GM21529 (cell line): Measurements from ENCODE around the gene TEX38.
A peak's percentile ranks its signal among the peaks of the same experiment; 100 is the strongest.
"Not testable (repeated sequence)": the region's sequence is repeated elsewhere in the genome, so short reads cannot be mapped to it uniquely, and the experiment has no call there.

Experiments
- ATAC-seq: cut with Tn5 transposase; IDR thresholded peaks from one replicate; pipeline ENCODE4 v1.9.1; 2021; ENCODE audit not compliant: unreplicated experiment

TEX38 gene

DNA sequence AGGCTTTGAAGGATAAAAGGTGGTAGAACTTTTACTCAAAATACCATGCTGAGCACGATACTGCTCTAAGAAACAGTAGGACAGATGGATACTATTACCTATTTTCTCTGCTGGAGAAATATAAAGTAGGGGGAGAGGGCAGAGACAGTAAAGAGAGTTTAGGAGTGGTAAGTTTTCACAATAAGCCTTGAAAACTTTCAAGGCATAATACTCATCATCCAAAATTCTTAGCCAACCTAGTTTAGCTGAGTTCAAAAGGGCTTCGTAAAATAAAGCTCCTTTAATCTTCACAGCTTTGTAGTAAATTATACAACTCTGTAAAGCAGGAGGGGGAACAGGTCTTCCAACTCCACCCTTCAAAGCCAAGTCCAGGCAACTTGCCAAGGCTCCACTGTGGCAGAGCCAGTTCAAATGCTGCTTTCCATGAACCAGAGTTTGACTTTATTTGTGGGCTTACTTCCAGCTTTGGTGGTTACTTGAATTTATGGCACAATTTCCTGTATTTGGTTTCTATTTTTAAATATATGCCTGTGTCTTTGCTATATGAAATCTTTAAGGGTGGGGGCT, 15.5 kb downstream of the TEX38 start:
- no peak for ATAC-seq

- ATAC-seq, result no peak
Measured at GRCh38 chr1:46687921-46688509, 16.4 kb downstream of the TEX38 start.

DNA sequence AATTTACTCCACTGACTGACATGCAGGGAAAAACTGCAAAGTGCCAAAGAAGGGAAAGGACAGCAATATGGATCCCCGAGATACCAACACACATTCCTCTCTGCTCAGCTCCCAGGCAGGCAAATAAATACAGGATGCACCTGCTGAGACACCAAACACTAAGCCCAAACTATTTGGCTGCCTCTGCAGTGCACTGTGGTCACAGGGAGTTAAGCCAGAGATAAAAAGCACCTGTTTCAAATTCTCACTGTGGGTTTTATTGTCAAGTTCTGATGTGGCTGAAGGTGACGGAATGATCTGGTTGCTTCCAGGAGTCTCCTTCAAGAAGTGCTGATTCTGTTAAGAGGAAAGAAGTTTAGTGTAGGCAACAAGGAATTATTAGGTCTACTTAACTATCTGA, 17.7 kb downstream of the TEX38 start:
- no peak for ATAC-seq

- no peak for ATAC-seq
Measured at GRCh38 chr1:46689897-46690296, 18.2 kb downstream of the TEX38 start.

DNA sequence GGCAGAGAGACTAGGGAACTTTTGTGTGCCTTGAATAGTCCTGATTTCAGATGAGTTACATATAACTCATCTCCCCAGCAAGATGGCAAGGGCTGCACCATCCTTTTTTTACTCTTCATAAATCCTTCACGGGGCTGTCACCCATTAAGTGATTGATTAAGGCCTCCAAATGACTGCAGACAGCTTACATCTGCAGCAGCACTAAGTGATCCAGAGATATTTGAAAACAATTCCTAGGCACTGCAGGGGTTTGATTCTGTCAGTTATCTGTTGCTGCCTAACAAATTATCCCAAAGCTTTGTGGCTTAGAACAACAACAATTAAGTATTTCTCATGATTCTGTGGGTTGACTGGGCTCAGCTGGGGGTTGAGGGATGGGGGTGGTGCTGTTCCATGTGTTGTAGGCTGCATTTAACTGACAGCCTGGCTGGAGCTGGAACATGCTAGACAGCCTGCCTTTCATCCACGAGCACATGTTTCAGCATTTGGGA, 19.3 kb downstream of the TEX38 start:
- no peak for ATAC-seq

DNA sequence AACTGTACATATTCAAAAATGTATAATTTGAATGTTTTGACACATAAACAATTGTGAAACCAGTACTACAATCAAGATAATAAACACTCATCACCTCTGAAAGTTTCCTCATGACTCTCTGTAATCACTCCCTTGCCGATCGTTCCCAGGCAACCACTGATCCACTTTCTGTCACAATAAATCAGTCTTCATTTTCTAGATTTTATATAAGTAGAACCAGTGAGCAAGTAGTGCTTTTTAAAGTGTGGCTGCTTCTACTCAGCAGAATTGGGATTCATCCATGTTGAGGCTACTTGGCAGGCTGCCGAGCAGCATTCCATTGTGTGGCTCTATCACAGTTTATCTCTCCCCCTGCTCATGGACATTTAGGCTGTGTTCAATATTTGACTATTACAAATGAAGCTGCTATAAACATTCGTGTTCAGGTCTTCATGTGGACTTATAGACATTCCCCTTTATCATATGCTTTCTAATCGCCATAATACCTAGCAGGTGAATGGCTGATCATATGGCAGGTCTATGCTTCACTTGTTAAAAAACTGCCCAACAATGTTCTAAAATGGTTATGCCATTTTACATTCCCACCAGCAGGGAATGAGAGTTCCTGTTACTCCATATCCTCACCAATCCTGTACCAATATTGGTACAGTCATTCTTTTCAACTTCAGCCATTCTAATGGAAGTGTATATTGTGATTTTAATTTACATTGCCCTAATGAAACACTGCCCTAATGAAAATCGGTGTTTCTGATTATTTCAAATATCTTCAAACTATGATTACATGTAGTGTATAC, 20.5 kb downstream of the TEX38 start:
- ATAC-seq, result no peak

DNA sequence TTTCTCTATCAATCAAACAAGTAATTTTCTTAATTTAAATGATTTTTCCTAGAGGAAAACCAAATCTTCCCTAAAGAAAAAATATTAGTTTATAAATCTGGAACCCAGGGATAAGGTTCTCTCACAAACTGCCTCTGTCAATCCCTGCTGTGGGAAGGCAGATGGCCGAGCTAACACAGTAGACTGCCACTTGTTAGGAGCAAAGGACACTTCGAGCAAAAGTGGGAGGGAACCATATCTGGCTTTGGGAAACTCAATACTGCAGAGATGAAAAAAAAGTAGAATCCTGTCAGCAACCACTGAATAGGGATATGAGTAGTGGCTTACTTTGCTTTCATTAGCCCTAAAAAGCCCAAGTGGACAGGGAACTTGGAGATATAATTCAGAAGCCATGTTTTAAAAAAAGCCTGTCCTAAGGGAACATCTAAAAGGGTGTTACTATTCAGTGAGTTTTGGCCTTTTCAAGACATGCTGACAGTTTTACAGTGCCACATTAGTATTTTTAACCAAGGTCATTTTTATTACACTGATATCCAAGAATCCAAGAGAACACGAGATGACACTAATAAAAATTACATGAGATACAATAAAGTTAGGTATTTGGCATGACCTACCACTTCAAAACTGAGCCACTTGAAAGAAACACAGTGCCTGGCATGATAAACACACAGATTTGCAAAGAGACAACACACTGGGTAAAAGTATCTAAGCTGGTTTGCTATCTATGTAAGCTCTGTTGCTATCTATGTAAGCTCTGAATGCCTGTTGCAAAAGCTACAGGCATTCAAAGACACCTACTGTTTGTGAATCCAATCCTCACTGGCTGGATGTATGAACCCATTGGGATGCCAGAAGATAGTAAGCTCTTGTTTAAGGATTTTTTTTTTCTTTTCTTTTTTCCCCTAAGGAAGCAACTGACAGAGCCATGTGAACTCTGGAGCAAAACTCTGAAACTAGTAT, 21.4 kb downstream of the TEX38 start:
- ATAC-seq, result no peak

DNA sequence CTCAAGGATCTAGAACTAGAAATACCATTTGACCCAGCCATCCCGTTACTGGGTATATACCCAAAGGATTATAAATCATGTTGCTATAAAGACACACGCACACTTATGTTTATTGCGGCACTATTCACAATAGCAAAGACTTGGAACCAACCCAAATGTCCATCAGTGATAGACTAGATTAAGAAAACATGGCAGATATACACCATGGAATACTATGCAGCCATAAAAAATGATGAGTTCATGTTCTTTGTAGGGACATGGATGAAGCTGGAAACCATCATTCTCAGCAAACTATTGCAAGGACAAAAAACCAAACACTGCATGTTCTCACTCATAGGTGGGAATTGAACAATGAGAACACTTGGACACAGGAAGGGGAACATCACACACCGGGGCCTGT, 23.0 kb downstream of the TEX38 start:
- ATAC-seq, result not testable (repeated sequence)

GRCh38 chr1:46697053-46697452, 25.4 kb downstream of the TEX38 start:
- no peak for ATAC-seq

GRCh38 chr1:46699666-46700065, 28.0 kb downstream of the TEX38 start:
- ATAC-seq, result no peak

GRCh38 chr1:46703927-46704641, 32.4 kb downstream of the TEX38 start:
- ATAC-seq, result no peak

DNA sequence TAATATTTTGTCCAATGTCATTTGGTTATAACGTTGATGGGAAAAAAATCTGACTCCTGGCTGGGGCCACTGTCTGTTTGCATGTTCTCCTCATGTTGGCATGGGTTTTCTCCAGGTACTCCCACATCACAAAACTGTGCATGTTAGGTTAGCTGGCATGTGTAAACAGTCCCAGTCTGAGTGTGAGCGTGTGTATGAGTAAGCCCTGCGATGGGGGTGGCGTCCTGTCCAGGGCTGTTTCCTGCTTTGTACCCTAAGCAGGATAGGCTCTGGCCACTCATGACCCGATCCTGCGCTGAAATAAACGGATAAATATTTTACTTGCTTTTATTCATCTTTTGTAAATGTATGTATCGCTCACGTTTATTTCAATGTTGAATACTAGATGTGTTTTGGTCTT, 33.8 kb downstream of the TEX38 start:
- no peak for ATAC-seq

- ATAC-seq, result no peak
Measured at GRCh38 chr1:46708121-46708520, 36.5 kb downstream of the TEX38 start.

GRCh38 chr1:46714976-46715375, 43.3 kb downstream of the TEX38 start:
- no peak for ATAC-seq

GRCh38 chr1:46717654-46718053, 46.0 kb downstream of the TEX38 start:
- ATAC-seq, result no peak

GRCh38 chr1:46718340-46718726, 46.7 kb downstream of the TEX38 start:
- ATAC-seq, result no peak

DNA sequence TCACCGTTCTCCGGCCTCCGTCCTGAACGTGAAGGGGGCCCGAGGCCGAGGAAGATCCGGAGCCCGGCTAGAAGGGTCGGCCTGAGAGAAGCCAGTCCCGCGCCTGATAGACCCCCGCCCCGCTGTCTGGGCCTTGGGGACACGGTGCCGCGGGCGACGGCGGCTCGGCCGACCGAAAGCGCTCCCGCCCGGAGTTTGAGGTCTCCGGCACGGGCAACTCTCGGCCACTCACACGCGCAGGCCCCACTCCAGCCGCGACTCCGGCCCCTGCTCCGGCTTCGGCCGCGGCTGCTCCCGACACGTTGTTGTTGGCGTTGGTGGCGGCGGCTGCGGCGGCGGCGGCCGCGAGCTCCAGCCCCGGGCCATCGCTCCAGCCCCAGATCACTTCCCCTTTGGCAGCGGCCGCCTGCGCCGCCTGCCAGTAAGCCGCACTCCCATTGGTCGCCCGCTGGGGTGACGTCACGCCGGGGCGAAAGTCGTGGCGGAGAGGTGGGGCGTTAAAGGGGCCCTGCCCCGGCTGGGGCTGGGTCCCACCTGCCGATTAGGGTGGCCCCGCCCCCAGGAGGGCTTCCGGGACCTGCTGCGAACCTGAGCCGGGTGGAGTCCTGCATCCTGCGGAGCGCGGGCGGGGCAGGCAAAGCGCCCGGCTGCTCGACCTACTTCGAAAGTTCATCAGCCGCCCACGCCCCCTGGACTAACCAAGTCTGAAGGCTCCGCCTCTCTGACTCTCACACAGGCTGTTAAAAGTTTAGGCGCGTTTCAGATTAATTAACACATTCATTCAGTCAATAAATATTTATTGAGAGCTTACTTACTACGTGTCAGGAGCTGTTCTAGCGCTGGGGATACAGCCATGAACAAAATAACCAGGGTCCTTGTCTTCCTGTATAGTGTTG, 47.3 kb downstream of the TEX38 start, which contains the start of gene EFCAB14:
Gene EFCAB14, minus strand, starts transcription at position 388 of the 896 bp plus-strand sequence. CDS start 1,027 bp downstream, outside the sequence.
- peak; percentile 96 for ATAC-seq

DNA sequence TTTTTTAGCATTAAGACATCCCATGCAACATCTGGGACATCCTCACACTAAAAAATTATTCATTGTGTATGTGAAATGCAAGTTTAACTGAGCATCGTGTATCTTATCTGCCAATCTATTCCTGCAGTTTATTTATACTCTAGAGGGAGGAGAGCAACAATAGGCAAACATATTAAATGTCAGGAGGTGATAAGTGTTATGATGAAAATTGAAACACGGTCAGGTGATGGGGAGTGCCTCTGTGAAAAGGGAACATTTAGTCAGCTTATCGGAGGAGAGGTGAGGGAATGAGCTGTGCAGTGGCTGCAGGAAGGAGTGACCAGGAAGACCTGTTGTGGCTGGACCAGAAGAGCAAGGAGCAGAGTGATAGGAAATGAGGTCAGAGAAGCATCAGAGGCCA, 48.0 kb downstream of the TEX38 start:
- ATAC-seq, result no peak

DNA sequence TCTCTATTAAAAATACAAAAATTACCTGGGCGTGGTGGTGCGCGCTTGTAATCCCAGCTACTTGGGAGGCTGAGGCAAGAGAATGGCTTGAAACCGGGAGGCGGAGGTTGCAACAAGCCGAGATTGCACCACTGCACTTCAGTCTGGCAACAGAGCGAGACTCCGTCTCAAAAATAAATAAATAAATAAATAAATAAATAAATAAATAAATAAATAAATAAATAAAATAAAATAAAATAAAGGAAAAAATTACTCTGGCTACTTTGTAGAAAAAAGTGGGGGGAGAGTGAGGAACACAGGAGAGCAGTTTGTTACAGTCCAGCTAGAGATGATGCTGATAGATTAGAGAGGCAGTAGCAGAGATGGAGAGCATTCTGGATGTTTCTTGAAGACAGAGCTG, 48.7 kb downstream of the TEX38 start:
- ATAC-seq, result not testable (repeated sequence)
